GM12873 (cell line): ENCODE measurements around the gene PMEPA1.

Experiments used
- CTCF ChIP-seq: IDR thresholded peaks from 2 replicates; pipeline ENCODE4 v1.5.1; 2012; ENCODE audit warnings: low read depth, mild to moderate bottlenecking, moderate library complexity, low read length, control low read depth; ENCODE audit not compliant: insufficient read depth; ENCODE audit errors: missing control alignments

PMEPA1 gene

GRCh38 chr20:57659517-57660180, 50.2 kb downstream of the PMEPA1 start:
- no peak for TF ChIP-seq CTCF

- no peak for TF ChIP-seq CTCF
These were observed 50.8 kb downstream of the PMEPA1 start for GRCh38 chr20:57658833-57659516.

GRCh38 chr20:57658447-57658832, 51.4 kb downstream of the PMEPA1 start:
- TF ChIP-seq CTCF: no peak

GRCh38 chr20:57657535-57658446, 52.0 kb downstream of the PMEPA1 start:
- no peak for TF ChIP-seq CTCF

- TF ChIP-seq CTCF: no peak
These were observed 52.8 kb downstream of the PMEPA1 start for GRCh38 chr20:57656821-57657534.

- TF ChIP-seq CTCF: no peak
These were observed 53.5 kb downstream of the PMEPA1 start for GRCh38 chr20:57656252-57656820.
